ENCODE data around the gene COMT.

The COMT gene

DNA sequence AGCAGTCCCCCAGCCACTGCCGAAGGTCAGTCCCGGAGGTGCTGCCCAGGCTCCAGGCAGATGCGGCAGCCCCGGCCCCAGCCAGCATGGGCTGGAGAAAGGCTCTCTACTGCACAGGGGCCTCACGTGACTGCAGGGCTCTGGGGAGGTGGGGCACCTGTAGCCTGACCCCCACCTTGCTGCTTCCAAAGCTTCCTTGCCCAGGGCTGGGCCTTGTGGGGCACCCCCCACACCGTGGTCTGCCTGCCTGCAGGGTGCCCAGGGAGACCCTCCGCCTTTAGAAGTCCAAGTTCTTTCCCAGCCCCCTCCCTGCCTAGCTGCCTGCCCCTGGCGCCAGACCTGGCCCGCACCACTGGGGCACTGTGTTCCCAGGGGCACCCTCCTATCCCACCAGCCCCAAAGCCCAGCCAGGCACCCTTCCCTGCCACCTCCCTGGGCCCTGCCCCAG lies 28.5 kb downstream of the COMT start:
- DNase-seq (ENCODE audit: low read depth in 2 of 2) = no peak

GRCh38 chr22:19970479-19971275 lies 29.1 kb downstream of the COMT start:
- DNase-seq (ENCODE audit: low read depth in 2 of 2) = peak; percentile 45 to 59

DNA sequence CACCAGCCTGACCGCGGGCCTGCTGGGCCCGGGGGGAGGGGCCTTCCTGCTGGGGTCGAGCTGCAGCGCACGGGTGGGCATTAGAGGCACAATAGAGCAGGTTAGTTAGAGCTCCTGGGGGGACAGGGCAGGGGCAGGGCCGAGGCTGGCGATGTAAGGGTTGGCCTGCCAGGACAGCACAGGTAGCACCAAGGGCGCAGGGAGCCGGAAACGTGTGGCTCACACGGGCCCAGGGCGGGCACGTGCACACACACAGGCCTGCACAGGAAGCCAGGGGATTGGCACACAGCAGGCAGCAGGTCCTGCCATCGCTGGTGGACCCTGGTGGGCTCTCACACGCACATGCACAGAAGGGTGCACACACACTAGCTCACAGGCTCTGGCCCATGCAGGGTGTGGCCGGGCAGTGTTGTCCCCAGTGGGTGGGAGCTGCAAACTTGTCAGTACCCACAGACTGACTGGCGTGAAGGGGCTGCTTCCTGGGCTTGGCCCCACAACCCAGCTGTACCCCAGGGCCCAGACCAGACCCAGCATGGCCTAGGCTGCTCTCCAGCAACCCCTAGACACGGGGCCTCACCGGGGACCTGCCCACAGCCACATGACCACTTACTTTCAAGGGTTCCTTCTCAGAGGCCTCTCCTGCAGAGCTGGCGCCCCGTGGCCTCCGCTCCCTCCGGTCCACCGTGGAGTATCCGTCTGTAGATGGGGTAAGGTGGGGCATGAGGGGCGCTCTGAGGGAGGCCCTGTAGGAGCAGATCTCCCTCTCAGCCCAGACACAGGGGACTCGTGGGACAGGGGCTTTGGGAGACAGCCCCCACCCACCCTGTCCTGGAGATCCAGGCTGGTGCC lies 29.9 kb downstream of the COMT start:
- DNase-seq (ENCODE audit: low read depth in 2 of 2) = no peak

DNA sequence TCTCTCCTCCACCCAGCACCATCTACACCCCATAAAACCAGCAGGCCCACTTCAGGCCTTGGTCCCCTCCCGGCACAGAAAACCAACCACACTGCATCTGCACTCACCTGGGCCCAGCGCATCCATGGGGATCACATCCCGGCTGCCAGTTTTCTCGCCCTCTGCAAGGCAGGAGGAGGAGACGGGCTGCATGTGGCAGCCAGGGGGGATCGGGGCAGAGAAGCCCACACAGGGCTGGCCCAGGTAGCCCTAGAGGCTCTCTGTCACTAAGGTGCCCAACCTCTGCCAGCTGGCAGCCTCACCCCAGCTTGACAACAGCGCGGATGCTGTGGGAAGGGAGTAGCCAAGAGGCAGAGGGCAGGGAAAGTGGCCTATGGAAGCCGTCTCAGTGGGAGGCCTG lies 30.7 kb downstream of the COMT start:
- no peak for DNase-seq (ENCODE audit: low read depth in 2 of 2)

DNA sequence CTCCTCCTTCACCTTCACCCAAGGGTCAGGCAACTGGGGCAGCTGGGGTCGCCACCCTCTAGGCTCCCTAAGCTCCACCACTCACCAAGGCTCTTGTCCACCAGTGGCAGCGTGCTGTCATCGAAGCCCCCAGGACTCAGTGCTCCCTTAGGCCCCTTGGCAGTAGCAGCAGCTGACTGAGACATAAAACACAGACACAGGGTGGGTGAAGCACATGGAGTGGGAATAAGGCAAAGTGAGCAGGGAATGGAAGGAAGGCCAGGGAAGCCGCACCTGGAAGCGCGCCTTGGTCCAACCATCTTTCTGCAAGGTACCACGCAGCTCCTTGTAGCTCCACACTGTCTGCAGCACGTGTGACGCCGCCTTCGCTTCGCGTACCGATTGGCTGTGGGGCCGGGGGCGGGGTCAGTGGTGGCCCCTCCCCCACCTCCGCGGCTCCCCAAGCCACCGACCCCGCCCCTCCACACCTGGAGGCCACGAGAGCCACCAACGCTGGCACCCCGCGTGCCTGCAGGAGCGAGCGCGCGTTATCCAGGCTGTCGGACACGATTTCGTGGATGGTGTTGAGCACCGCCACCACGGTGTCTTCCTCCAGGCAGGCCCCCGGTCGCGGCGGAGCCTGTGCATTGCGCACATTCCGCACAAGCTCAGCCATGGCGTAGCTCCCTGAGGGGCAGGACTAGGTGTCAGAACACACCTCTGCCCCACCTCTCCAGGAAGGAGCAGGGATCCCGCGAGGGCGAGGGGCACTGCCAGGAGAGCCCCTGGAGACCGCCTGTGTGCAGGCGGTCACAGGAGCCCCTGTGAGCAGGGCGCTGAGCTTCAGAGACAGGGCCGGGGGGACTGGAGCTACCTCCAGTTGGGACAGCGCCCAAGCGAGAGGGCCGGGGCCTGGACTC lies 31.3 kb downstream of the COMT start:
- DNase-seq (ENCODE audit: low read depth in 2 of 2) = no peak

- no peak for DNase-seq (ENCODE audit: low read depth in 2 of 2)
These were observed 32.1 kb downstream of the COMT start for GRCh38 chr22:19973551-19974267.

GRCh38 chr22:19974268-19974861 lies 32.8 kb downstream of the COMT start:
- DNase-seq (ENCODE audit: low read depth in 2 of 2) = no peak

- DNase-seq (ENCODE audit: low read depth in 2 of 2) = no peak
These were observed 33.5 kb downstream of the COMT start for GRCh38 chr22:19974935-19975706.

DNA sequence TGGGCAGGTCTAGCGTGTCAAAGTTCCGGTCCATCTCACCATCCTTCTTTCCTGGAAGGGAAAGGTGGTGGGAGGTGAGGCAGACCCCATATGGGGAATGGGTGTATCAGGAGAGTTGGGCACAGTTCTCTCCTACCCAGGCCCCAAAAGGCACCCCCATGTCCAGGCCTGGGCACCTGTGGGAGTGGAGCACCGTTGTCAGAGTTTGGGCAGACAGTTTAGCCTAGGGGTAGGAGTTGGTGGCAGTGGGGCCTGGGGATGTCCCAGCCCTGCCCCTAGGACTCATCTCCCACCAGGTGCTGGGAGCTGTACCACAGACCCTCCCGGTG lies 34.1 kb downstream of the COMT start:
- no peak for DNase-seq (ENCODE audit: low read depth in 2 of 2)

DNA sequence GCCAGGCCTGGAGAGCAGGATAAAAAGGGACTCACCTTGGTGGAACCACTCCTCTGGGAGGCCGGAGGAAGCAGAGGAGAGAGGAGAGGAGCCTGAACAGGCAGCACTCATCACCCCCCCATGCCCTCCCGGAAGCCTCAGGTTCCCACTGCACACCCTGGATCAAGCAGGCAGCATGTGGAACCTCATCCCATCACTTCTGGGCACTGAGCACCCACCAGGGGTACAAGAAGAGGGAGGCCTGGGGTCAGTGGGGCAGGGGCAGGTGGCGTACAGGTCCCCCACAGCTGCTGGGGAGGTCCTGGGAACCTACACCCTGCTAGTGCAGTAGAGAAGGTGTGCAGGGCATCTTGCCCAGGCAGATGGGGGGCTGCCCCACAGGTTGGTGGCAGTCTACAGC lies 35.1 kb downstream of the COMT start:
- DNase-seq (ENCODE audit: low read depth in 2 of 2) = no peak

- DNase-seq (ENCODE audit: low read depth in 2 of 2) = no peak
These were observed 36.0 kb downstream of the COMT start for GRCh38 chr22:19977296-19978243.

GRCh38 chr22:19978748-19979147 lies 37.2 kb downstream of the COMT start:
- no peak for DNase-seq (ENCODE audit: low read depth in 2 of 2)

DNA sequence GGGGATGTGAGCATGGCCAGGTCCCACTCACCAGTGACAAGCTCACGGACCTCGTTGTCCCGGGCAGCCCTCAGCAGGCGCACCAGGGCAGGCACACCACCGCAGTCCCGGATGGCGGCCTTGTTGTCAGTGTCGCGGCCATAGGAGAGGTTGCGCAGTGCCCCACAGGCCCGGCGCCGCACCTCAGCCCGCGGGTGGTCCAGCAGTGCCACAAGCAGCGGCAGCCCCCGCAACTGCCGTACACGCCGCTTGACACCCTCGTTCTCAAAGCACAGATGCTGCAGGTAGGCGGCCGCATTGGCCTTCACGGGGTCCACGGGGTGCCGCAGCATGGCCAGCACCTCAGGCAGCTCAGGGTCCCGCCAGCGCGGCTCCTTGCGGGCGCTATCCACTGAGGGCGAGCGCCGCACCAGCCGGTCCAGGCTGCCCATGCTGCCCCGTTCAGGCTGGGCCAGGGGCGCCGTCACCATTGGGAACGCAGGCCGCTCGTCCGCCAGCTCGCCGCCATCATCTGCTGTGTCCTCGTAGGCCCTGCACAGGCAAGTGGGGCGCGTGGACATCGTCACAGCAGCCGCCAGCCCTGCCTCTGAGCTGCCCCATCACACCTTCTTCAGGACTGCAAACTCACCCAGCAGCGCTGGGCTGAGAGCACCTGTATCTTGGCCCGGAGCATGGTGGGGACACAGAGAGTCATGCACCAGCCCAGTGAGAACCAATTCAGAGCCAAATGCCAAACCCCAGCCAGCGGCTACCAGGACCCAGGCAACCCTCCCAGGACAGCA lies 38.3 kb downstream of the COMT start:
- no peak for DNase-seq (ENCODE audit: low read depth in 2 of 2)

DNA sequence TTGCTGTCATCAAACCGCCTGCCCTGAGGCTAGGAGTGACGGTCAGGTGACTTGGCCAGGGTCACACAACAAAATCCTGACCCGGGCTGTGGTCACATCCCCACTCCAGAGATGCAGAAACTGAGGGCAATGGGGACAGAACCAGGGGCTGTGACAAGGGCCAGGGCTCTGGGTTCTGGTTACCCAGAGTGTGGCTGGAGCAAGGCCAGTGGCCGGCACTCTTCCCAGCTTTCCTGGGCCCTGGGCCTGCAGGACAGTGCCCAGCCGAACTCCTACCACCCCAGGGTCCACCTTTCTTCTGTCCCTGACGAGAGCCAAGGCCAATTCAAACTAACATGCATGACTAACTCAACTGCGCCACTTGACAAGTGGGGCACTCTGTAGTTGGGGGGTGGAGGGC lies 39.2 kb downstream of the COMT start:
- DNase-seq (ENCODE audit: low read depth in 2 of 2) = no peak

GRCh38 chr22:19981171-19981960 lies 39.8 kb downstream of the COMT start:
- no peak for DNase-seq (ENCODE audit: low read depth in 2 of 2)

- no peak for DNase-seq (ENCODE audit: low read depth in 2 of 2)
These were observed 40.7 kb downstream of the COMT start for GRCh38 chr22:19981961-19982920.

All from stimulated activated CD8-positive, alpha-beta memory T cell treated with anti-CD3 and anti-CD28 coated beads, Interleukin-7, amount 100 ng/mL, for 4 hours (primary cell).